Activated T-cell treated with anti-CD3 and anti-CD28 coated beads, Interleukin-2, amount 50 U/mL, for 24 hours (primary cell): Measurements from ENCODE around the gene TMEM45B.
"Not testable (repeated sequence)": the region's sequence is repeated elsewhere in the genome, so short reads cannot be mapped to it uniquely, and the experiment has no call there.

Source experiments
- DNase-seq: peaks from one replicate; pipeline ENCODE4 v3.0.0-alpha.2; 2020
- H3K27ac Mint-ChIP-seq: 2 replicates; pipeline ENCODE4 v1.8.0; 2020; ENCODE audit warnings: mild to moderate bottlenecking, mixed read lengths
- H3K27me3 Mint-ChIP-seq: 2 replicates; pipeline ENCODE4 v1.8.0; 2020; ENCODE audit warnings: mixed read lengths
- H3K36me3 Mint-ChIP-seq: 2 replicates; pipeline ENCODE4 v1.8.0; 2020; ENCODE audit warnings: low read depth, mixed read lengths
- H3K4me1 Mint-ChIP-seq: 2 replicates; pipeline ENCODE4 v1.8.0; 2020; ENCODE audit warnings: low read depth, mixed read lengths
- H3K4me3 Mint-ChIP-seq: 2 replicates; pipeline ENCODE4 v1.8.0; 2020; ENCODE audit warnings: mild to moderate bottlenecking, moderate library complexity, mixed read lengths
- H3K9me3 Mint-ChIP-seq: 2 replicates; pipeline ENCODE4 v1.8.0; 2020; ENCODE audit warnings: mixed read lengths

The TMEM45B gene

DNA sequence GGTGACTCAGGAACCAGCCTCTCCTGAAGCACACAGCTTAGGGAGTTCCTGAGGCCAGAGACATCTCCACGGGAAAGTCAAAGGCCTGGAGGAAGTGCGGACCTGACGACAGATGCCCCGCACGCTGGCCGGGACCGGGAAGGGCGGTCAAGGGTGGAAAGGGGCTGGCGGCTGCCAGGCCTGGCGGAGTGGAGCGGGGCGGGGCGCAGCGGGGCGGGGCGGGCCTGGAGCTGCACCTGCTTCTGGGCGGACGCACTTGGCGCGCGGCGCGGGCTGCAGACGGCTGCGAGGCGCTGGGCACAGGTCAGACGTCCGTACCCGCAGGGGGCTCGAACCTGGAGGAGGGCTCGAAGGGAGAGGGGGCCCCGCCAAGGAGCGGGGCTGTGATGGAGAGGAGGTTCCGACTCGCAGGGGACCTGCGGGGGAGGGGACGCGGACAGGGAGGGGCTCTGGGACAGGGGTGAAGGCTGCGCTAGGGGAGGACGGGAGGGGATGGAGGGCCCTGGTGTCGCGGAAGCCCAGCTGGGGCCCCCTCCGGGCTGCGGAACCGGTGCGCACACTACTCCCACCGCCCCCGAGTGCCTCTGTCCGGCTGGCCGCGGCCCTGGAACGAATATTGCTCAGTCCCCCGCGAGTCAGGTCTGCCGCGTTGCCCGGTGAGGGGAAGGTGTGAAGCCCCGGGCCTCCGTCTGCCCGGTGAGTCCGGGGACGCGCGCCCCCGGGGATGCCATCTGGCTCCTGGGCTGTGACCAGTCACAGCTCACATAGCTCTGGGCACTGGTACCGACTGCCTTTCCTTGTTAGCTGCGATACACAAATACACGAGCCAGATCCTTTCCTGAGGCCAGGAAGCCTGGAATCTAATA is at the start of gene TMEM45B:
TSS of gene TMEM45B (plus strand) at position 253 of the 866 bp plus-strand sequence. CDS start 36,635 bp downstream, outside the sequence.
- H3K9me3 Mint-ChIP-seq, result no peaks in the 10 kb centered on the region
- peak within 1 kb of the TSS; percentile 75 for H3K27ac Mint-ChIP-seq
- peaks cover 32% of the 10 kb centered on the region for H3K27me3 Mint-ChIP-seq
- H3K4me3 Mint-ChIP-seq, result peak within 1 kb of the TSS; percentile 78
- peaks cover 41% of the 10 kb centered on the region for H3K4me1 Mint-ChIP-seq
- DNase-seq, result peak; percentile 64
- no peaks in the 10 kb centered on the region for H3K36me3 Mint-ChIP-seq

DNA sequence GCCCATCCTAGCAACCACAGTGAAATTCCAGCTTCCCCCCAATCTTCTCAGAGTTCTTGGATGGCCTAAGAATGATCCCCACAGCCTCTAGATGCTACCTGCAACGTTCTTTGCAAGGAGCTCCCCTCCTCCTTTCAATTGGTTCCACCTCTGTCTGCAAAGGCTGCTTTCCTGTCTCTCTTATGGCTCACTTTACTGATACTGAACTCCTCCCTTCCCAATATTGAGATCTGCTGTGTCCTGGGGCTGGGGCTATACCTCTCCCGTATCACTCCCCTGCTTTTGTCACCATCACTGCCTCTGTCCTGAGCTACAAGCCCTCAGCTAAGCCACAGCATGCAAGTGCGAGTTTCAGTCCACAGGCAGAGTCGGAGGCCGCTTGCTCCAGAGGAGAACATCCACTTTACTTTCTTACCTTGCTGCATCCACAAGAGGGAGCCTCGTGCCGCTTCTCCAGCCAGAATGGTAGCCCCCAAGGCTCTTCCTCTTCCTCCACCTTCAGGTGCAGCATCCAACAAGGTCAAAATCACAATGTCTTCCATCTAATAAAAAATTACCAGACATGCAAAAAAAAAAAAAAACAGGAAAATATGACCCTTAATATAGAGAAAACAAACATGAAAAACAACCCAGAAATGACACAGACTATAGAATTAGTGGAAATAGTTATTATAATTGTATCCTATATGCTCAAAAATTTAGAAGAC is 48.6 kb upstream of the TMEM45B start:
- no peaks in the 10 kb centered on the region for H3K36me3 Mint-ChIP-seq
- H3K4me1 Mint-ChIP-seq, result peaks cover 1% of the 10 kb centered on the region
- H3K4me3 Mint-ChIP-seq, result no peak overlapping the region
- peaks cover 9% of the 10 kb centered on the region for H3K9me3 Mint-ChIP-seq
- H3K27me3 Mint-ChIP-seq, result no peaks in the 10 kb centered on the region
- no peak overlapping the region for H3K27ac Mint-ChIP-seq
- DNase-seq, result no peak

DNA sequence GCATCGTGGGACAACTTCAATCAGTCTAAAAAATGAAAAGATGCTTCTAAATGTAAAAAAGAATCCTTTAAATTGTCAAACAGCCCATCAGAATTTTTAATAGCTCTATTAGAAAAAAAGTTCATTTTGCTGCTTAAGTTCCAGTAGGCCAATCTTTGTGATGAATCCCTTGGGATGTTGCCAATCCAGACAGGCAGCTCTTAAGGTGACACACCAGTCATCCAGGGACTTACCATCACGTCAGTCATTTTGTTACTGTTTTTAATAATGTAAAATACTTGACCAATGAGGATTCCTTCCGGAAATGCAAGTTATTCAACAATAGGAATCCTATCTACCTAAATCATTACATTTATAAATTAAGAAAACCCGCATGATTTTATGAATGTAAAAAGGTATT is 47.8 kb upstream of the TMEM45B start:
- Mint-ChIP-seq H3K4me1 (peaks cover 1% of the 10 kb centered on the region), H3K27me3 (no peaks in the 10 kb centered on the region), H3K4me3 (no peak overlapping the region)

DNA sequence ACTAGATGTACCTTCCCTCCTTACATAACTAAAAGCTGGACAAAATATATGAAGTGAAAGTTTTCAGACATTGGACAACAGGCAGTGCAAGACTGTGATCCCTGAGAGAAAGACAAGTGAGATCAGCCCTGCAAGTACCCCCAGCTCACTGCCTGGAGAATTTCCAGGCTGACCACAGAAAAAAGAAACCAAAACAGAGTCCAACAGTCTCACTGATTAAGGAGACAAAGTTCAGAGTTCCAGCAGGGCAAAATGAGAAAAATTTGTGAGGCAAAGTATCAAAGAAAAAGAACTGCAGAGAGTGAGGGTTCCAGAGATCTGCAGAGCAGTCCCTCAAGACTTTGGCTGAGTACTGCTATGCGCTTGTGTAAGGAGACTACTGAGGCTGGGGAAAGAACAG is 47.3 kb upstream of the TMEM45B start:
- Mint-ChIP-seq H3K9me3 (peaks cover 9% of the 10 kb centered on the region), H3K27me3 (no peaks in the 10 kb centered on the region), H3K4me1 (peaks cover 1% of the 10 kb centered on the region), H3K36me3 (no peaks in the 10 kb centered on the region), H3K4me3 (no peak overlapping the region), H3K27ac (no peak overlapping the region)
- no peak for DNase-seq

More for the DNA sequence above, 47.8 kb upstream of the TMEM45B start:
- DNase-seq, result no peak
- no peaks in the 10 kb centered on the region for H3K36me3 Mint-ChIP-seq
- no peak overlapping the region for H3K27ac Mint-ChIP-seq
- H3K9me3 Mint-ChIP-seq, result peaks cover 9% of the 10 kb centered on the region

DNA sequence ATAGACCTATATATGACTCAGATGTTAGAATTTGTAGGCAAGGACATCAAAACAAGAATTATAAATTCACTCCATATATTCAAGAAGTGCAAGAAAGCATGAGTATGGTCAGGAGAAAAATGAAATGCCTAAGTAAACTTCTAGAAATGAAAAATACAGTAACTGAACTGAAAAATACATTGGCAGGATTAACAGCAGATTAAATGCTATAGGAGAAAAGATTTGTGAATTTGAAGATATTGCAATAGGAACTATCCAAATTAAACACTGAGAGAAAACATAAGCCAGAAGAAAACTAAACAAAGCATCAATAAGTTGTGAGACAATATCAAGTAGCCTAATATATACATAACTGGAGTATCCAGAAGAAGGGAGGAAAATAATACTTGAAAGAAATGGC is 46.6 kb upstream of the TMEM45B start:
- H3K9me3 Mint-ChIP-seq, result peaks cover 9% of the 10 kb centered on the region
- no peak overlapping the region for H3K27ac Mint-ChIP-seq

DNA sequence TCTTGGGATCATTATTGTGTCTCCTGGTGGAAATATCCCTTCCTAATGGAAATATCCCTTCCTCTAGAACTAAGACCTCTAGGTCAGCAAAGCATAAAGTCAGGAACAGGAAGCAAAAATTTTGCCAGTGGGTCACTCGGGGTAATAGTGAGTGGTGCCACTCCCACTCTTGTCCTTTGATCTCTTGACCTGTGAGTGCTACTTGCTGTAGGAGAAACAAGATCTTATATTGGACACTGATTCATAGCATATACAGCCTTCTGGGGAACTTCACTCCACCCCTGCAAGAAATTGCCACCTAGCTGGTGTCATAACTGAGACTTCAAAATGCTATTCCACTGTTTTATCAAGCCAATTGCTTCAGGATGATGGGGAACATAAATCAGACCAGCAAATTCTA is 44.7 kb upstream of the TMEM45B start:
- H3K27me3 Mint-ChIP-seq, result no peaks in the 10 kb centered on the region
- H3K36me3 Mint-ChIP-seq, result no peaks in the 10 kb centered on the region
- H3K9me3 Mint-ChIP-seq, result peaks cover 9% of the 10 kb centered on the region
- H3K27ac Mint-ChIP-seq, result no peak overlapping the region
- DNase-seq, result no peak
- H3K4me1 Mint-ChIP-seq, result peaks cover 1% of the 10 kb centered on the region
- H3K4me3 Mint-ChIP-seq, result no peak overlapping the region

More for the DNA sequence above, 46.6 kb upstream of the TMEM45B start:
- no peaks in the 10 kb centered on the region for H3K36me3 Mint-ChIP-seq
- peaks cover 1% of the 10 kb centered on the region for H3K4me1 Mint-ChIP-seq
- no peaks in the 10 kb centered on the region for H3K27me3 Mint-ChIP-seq
- H3K4me3 Mint-ChIP-seq, result no peak overlapping the region
- no peak for DNase-seq

DNA sequence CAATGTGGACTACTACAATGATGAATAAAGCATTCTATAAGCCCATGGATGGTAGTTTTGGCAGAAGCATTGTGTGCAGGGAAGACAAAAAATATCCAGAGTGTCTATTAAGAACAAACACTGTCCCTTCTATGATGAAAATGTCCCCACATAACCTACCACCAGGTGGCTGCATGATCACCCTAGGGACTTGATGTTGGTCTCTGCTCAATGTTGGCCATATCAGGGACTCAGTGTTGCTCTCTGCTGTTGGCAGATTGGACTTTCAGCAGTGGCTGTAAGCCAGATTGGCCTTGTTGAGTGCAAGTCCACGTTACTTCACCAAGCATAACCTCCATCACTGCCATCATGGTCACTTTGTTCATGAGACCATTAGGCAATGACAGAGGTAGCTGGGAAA is 44.2 kb upstream of the TMEM45B start:
- not testable (repeated sequence) for H3K27ac Mint-ChIP-seq, H3K4me3 Mint-ChIP-seq, H3K36me3 Mint-ChIP-seq, H3K4me1 Mint-ChIP-seq, DNase-seq, H3K9me3 Mint-ChIP-seq, H3K27me3 Mint-ChIP-seq

DNA sequence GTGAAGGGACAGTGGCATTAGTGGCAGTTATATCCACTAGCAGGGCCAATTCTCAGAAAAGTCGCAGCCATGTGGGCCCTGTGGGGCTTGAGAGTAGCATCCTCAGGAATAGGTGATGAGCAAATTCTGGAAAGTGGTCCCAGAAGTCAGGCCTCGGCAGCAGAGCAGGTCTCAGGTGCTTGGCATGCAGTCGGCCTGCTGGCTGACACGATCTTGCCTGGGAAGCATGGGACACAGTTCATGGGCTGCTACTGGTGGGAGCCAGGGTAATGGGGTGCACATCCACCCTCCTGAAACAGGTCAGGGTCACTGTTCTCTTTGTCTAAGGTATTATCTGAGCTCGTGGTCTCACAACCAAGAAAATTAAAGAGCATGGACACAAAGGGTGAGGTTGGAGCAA is 36.8 kb upstream of the TMEM45B start:
- Mint-ChIP-seq H3K36me3 (no peaks in the 10 kb centered on the region), H3K9me3 (no peaks in the 10 kb centered on the region), H3K27me3 (no peaks in the 10 kb centered on the region), H3K27ac (no peak overlapping the region), H3K4me1 (no peaks in the 10 kb centered on the region), H3K4me3 (no peak overlapping the region)
- DNase-seq, result no peak

DNA sequence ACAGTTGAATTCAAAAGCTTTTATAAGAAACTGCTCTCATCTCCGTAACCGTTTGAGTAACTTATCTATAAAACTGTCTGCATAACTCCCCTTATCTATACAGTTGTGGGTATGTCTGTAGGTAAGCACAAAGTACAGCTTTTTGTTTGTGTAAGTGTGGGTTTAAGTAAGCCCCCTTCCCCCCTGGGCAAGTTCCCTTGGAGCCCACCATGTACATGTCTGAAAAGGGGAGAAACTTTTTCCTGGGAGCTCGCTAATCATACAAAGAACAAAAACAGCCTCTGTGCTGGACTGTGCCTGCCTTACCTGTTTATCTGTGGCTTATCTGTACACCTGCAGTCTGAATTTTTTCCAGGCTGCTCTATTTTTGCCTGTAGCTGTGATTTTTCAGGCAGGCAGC is 36.3 kb upstream of the TMEM45B start:
- Mint-ChIP-seq H3K27ac (no peak overlapping the region), H3K36me3 (no peaks in the 10 kb centered on the region), H3K9me3 (no peaks in the 10 kb centered on the region), H3K27me3 (no peaks in the 10 kb centered on the region), H3K4me3 (no peak overlapping the region), H3K4me1 (no peaks in the 10 kb centered on the region)
- DNase-seq, result no peak

DNA sequence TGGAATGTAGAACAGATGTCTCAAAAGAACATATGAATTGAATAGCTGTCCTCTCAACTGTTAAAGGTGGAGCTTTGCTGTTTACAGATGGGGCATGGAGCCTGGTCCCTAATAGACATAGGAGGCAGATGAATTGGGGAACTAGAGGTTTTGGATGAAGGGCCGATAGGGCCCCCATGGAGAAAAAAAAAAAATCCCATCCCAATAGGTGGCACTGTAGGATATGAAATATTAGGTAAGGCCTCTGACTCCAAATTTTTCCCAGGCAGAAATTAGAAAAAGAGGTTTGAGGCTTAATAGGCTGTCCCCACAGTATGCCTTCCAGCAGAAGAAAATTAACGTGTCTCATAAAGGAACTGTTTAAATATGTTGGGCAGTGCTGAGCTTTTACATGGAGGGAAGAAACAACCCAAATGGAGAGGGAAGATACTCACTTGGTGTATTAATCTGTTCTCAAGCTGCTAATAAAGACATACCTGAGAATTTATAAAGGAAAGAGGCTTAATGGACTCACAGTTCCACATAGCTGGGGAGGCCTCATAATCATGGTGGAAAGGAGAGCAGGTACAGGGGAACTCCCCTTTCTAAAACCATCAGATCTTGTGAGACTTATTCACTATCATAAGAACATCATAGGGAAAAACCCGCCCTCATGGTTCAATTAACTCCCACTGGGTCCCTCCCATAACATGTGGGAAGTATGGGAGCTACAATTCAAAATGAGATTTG is 30.1 kb upstream of the TMEM45B start:
- no peak overlapping the region for H3K4me3 Mint-ChIP-seq
- no peak overlapping the region for H3K27ac Mint-ChIP-seq
- no peaks in the 10 kb centered on the region for H3K36me3 Mint-ChIP-seq
- no peaks in the 10 kb centered on the region for H3K27me3 Mint-ChIP-seq
- H3K4me1 Mint-ChIP-seq, result peaks cover 13% of the 10 kb centered on the region
- no peak for DNase-seq
- no peaks in the 10 kb centered on the region for H3K9me3 Mint-ChIP-seq

DNA sequence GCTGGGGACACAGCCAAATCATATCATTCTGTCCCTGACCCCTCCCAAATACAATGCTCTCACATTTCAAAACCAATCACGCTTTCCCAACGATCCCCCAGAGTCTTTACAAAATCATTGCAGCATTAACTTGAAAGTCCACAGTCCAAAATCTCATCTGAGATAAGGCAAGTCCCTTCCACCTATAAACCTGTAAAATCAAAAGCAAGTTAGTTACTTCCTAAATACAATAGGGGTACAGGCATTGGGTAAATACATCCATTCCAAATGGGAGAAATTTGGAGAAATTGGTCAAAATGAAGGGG is 29.6 kb upstream of the TMEM45B start:
- H3K36me3 Mint-ChIP-seq, H3K9me3 Mint-ChIP-seq, H3K4me3 Mint-ChIP-seq, H3K27me3 Mint-ChIP-seq, H3K27ac Mint-ChIP-seq, DNase-seq: not testable (repeated sequence)
- peaks cover 15% of the 10 kb centered on the region for H3K4me1 Mint-ChIP-seq

DNA sequence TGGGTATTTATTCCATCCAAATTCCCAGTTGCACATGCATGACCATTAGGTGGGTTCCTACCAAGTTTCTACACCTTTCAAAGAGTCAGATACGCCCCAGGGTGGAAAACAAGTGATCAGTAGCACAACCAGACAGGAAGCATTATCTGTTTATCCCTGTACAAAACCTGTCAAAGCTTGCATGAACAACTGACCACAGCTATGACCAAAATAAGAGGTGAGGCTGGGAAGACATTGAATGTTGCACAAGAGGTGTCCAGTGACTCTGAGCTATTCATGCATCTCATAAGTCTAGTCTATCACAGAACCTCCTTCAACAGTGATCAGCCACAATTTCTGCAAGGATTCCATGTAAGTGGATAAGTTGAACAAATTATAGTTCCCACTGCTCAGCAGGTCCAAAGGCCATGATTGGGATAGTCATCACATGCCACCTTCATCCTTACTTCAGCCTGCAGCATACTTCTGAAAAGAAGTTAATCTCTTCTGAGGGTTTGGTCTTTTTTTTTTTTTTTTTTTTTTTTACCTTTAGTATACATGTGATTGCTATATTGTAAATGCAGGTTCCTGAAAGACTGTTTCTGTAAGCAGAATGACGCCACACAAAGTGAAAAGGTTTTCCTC is 28.0 kb upstream of the TMEM45B start:
- no peak for DNase-seq
- Mint-ChIP-seq H3K4me3 (no peak overlapping the region), H3K9me3 (no peaks in the 10 kb centered on the region), H3K27me3 (no peaks in the 10 kb centered on the region), H3K27ac (no peak overlapping the region), H3K36me3 (no peaks in the 10 kb centered on the region), H3K4me1 (peaks cover 17% of the 10 kb centered on the region)

DNA sequence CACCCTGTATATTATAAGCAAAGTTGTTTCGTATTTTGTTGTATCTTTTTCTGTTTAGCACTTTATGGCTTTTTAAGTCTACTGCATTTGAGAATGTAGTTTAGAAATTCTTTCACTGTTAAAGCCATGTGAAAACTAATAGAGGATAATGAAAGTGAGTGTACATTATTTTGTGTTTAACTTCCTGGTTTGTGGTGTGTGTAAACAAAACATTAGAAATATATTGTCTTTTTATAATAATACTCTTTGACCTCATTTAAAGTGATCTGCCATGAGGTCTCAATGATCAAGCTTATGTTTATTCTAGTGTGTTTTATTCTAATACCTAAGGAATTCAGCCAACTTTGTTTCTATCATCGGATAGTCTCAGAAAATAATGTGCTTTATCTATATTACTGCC is 27.4 kb upstream of the TMEM45B start:
- no peaks in the 10 kb centered on the region for H3K9me3 Mint-ChIP-seq
- DNase-seq, result no peak

DNA sequence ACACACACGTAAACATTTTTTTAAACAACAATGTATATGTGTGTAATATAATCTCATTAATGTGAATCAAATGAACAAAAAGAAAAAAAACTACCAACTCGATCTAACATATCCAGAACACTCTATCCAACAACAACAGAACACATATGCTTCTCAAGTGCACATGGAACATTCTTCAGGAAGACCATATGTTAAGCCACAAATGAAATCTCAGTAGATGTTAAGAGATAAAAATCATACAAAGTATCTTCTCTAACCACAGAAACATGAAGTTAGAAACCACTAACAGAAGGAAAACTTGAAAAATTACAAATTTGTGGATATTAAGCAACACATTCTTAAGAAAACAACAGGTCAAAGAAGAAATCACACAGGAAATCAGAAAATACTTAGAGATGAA is 25.5 kb upstream of the TMEM45B start:
- no peak for DNase-seq
- H3K27me3 Mint-ChIP-seq, result no peaks in the 10 kb centered on the region
- H3K36me3 Mint-ChIP-seq, result no peaks in the 10 kb centered on the region
- H3K4me3 Mint-ChIP-seq, result no peak overlapping the region
- H3K9me3 Mint-ChIP-seq, result no peaks in the 10 kb centered on the region
- H3K4me1 Mint-ChIP-seq, result peaks cover 17% of the 10 kb centered on the region
- no peak overlapping the region for H3K27ac Mint-ChIP-seq

More for the DNA sequence above, 27.4 kb upstream of the TMEM45B start:
- Mint-ChIP-seq H3K4me3 (no peak overlapping the region), H3K4me1 (peaks cover 17% of the 10 kb centered on the region), H3K36me3 (no peaks in the 10 kb centered on the region), H3K27me3 (no peaks in the 10 kb centered on the region), H3K27ac (no peak overlapping the region)
